ENCODE data around the gene MALL.
"Not testable (repeated sequence)": the region's sequence is repeated elsewhere in the genome, so short reads cannot be mapped to it uniquely, and the experiment has no call there.

The MALL gene

DNA sequence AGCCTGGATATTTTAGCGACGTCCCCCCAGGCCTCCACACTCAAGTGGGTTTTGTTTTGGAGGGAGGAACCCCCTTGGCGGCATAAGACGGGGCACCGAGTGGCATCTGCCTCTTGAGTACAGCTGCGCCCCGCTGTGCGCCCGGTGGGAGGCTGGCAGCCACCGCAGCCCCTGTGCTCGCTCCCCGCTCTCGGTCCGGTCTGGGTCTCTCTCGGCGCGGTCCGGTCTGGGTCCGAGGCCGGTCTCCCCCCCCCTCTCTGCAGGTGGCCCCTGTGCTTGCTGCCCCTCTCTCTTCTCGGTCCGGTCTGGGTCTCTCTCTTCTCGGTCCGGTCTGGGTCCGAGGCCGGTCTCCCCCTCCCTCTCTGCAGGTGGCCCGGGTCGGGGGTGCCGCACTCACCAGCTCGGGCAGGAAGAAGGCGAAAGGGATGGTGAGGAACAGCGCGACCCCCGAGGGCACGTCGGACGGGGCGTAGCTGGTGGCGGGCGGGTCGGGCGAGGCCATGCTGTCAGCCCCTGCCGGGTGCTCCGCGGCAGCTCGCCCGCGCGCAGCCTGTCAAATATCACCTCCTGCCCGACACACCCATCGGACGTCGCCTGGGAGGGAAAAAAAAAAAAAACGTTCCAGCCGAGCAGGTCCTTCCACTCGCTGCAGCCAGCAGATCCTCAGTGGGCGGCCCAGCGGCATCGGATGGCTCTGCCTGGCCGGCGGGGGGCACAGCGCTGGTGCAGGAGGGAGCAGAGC, at the start of gene MALL:
Gene MALL (minus strand): TSS at position 532 of the 742 bp plus-strand sequence. CDS start 30 bp downstream, at position 502.
- FAIRE-seq = no peak

DNA sequence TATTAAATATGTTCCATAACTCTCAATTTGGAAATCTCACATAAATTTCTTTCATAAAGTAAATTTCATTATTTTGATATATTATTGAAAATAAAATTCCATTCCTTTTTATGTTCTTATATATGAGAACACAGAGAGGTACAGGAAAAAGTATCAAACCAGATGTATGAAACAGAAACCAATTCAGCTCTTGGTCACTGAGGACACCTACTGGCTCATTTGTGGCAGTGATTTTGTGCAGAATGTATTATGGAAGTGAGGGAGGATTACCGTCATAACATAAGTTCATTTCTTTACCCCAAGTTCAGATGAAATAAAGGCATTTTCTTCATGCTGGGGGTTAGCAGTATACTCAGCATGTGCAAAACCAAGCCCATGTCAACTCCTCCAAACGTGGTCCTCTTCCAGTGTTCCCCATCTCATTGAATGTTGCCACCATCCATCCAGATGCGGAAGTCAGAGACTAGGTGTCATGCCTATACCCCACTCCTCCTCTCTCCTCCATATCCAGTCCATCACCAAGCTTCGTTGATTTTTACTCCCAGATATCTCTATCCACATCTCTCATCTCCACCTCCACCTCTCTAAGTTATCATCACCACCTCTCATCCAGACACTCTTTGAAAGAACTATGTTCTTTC, 41.7 kb upstream of the MALL start:
- peak; percentile 38 for FAIRE-seq

DNA sequence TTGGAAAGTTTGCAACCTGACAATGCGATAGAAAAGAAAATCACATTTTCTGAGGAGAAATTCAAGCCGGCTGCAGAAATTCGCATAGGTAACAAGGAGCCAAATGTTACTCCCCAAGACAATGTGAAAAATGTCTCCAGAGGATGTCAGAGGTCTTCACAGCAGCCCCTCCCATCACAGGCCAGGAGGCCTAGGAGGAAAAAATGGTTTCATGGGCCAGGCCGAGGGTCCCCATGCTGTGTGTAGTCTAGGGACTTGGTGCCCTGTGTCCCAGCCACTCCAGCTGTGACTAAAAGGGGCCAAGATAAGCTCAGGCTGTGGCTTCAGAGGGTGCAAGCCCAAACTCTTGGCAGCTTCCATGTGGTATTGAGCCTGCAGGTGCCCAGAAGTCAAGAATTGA, 39.2 kb upstream of the MALL start:
- not testable (repeated sequence) for FAIRE-seq

DNA sequence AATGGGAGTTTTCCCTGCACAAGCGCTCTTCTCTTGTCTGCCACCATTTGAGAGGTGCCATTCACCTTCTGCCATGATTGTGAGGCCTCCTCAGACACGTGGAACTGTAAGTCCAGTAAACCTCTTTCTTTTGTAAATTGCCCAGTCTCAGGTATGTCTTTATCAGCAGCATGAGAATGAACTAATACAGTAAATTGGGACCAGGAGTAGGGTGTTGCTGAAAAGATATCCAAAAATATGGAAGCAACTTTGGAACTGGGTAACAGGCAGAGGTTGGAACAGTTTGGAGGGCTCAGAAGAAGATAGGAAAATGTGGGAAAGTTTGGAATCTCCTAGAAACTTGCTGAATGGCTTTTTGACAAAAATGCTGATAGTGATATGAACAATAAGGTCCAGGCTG, 38.6 kb upstream of the MALL start:
- FAIRE-seq = not testable (repeated sequence)

DNA sequence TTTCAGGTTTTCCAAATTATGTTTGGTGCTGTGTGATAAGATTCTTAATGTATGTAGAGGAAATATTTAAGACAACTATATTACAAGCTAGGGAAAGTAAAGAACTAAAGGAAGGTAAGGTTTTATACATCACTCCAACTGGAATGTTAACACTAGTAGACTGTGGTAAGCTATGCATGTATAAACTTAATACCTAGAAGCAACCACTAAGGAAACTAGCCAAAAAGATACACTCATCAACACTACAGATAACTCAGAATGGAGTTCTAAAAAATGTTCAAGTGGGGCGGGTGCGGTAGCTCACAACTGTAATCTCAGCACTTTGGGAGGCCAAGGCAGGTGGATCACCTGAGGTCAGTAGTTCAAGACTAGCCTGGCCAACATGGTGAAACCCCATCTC, 37.8 kb upstream of the MALL start:
- FAIRE-seq = no peak

DNA sequence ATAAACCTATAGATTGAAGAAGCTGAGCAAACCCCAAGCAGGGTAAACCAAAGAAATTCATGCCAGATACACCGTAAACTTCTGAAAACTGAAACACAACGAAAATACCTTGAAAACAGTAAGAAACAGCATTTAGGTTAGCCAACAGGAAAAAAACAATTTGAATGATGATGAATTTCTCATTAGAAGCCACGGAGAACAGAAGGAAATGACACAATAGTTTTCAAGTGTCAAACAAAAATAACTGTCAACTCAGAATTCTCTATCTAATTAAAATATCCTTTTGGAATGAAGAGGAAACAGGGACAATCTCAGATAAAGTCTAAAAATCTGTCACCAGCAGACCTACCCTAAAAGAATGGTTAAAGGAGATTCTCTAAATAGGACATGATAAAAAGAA, 37.3 kb upstream of the MALL start:
- no peak for FAIRE-seq

DNA sequence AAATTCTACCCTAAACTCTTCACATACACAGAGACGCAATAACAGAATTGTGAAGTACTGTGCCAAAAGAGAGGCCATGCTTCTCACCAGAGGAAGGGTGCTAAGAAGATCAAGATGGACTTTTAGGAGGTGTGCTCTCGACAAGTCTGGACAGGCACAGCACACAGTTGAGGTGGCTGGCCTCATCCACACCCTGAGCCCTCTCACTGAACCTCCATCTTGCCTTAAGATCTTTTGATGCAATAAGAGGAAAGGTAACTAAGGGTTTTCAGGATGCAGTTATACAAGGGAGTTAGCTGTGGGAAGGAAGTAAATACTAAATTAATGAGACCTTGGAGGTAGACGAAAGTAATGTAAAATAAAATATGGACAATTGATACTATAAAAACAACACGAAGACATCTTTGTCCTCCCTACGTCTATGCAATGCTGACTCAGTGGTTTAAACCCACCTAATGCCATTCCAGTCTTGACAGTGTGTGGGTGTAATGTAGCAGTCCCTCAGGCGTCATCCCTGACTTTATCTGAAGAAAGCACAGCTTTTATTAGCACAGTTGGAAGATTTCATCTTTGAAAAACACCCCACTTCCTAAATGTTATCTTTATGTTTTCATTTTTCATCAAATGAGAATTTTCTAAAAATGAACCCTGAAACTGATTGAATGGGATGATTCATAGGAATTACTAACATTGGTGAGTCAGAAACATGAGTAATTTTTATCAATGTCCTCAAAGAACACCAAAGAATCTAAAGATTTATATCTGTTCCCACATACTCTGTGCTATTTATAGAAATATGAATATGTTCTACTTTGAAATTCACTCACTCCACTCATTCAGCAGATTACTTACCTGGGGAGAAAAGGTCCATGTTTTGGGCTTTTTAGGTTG, 34.0 kb upstream of the MALL start:
- no peak for FAIRE-seq

DNA sequence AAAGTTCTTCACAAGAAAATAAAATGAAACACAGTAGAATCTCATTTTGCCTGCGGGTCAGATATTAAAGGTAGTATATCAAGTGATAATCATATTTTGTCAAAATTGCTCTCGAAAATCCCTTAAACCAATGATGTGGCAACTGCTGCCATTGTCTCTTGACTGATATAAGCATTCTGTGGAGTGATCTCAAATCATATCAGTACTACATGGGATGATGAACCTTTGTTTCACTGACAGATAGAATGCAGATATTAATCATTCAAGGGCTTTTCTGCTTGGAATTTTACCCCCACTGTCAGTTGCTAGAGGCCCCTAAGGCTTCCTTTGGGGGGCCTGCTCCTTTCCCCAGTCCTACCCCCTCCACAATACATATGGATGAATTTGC, 31.3 kb upstream of the MALL start:
- FAIRE-seq = no peak

DNA sequence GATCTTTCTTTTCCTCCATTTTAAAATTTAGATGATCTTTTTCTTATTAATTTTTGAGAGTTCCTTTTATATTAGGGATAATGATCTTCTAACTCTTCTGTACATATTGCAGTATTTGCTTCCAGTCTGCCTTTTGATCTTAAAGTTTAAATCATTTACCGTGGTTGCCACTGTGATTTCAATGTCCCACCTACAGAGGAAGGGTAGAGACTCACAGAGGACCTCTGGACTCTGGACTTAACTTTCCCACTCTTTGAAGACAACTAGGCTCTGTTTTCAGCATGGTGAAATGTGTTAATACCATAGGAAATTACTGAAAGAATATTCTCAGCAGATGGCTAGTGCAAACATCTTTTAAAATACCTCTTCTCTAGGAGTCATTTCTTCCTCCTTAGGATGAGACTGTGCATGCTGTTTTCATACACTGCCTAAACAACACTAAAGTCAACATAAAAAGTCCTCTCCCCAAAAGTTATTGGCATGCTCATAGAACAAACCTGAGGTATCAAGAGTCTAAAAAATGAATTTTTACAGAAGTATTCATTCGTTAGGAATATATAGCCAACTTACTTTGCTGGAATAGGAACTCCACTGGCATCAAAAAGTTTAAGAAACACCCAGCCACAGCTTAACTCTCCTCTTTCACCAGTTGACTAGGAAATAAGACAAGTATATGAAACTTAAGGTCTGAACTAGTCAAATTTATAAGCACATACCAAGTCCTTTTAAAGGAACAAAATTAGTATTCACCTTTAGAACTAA, 30.7 kb upstream of the MALL start:
- no peak for FAIRE-seq

DNA sequence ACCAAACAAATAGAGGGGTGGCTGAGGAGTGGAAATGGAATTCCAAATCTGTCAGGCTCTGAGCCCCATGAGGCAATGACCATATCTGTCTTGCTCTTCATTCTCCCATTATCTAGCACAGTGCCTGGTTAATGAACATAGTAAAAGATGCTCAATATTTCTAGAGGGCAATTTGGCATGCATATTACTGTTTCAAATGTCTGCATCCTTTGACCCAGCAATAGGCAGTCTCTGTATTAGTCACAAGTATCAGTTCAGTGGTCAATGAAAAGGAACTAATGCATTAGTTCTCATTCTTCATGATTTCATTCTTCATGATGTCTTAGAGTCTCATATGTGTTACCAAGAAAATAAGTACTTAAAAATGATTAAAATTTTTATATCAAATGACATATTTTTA, 28.4 kb upstream of the MALL start:
- no peak for FAIRE-seq

DNA sequence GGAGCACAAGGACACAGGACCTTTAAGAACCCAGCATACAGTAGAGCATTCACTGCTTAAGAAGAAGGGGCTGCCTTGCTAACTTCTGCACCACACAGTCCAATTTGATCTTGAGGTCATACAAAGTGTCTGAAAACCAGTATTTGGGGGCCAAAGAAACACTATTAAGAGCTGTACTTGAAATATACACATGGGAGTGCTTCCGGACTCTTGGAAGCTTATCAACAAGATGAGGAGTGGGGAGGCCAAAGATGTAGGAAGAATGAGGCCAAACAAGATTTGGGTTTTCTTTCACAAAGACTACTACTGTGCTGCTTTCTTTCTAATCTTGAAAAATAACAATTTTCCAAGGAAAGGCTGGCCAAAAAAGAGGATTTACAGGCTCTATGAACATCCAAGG, 24.8 kb upstream of the MALL start:
- FAIRE-seq = no peak

DNA sequence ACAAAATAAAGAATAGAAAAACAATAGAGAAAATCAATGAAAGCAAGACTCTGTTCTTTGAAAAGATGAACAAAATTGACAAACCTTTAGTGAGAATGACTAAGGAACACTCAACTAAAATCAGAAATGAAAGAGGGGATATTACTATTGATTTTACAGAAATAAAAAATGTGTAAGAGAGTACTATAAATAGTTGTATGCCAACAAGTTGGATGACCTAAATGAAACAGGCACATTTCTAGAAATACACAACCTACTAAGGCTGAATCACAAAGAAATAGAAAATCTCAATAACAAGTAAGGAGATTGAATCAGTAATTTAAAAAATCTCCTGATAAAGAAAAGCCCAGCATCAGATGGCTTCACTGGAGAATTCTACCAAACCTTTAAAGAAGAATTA, 18.4 kb upstream of the MALL start:
- no peak for FAIRE-seq

DNA sequence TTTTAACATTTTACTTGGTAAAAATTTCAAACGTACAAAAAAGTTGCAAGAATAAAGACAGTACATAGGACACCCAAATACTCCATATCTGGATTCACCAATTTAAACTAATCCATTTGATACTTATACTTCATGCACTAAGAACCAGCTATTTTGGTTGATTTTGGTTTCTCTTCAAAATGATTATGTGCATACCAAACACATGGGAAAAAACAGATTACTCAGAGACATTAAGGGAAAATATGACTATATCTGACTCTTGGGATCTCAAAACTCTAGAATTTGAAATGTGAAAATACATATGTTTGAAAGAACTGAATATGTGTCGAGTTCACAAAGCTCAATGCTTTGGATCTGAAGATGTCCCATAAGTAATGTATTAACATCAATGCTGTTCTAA, 15.5 kb upstream of the MALL start:
- FAIRE-seq = no peak

DNA sequence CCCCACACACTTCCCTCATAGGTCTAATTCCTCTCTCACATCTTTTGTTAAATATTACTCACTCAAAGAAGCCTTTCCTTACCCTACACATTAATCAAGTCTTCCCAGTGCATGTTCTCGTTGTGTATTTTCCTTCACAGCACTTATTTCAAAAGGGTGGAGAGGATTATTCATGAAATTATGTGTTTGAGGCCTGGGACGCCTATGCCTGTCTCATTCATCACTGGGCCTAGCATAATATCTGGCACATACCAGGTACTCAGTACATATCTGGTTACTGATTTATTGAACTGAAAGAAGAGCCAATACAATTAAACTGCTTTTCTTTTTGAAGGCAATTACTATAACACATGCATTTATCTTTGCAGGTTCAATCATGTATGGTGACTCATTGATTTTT, 15.1 kb upstream of the MALL start:
- no peak for FAIRE-seq

DNA sequence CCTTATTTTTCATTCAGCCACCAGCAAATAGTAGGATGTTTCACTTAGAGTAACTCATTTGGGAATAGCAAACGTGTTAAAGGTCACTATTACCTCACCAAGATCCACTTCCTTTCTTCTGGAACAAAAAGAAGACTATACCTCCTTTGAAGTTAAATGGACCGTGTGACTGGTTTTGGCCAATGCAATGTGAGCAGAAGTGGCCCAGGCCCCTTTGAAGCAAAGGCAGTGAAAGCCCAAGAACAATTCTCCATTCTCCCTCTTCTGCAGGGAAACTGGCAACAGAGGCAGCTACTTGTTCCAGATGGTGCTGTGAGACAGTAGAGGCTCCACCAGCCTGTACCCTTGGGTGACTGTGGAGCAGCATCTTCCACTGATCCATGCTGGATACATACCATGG, 11.3 kb upstream of the MALL start:
- FAIRE-seq = no peak

DNA sequence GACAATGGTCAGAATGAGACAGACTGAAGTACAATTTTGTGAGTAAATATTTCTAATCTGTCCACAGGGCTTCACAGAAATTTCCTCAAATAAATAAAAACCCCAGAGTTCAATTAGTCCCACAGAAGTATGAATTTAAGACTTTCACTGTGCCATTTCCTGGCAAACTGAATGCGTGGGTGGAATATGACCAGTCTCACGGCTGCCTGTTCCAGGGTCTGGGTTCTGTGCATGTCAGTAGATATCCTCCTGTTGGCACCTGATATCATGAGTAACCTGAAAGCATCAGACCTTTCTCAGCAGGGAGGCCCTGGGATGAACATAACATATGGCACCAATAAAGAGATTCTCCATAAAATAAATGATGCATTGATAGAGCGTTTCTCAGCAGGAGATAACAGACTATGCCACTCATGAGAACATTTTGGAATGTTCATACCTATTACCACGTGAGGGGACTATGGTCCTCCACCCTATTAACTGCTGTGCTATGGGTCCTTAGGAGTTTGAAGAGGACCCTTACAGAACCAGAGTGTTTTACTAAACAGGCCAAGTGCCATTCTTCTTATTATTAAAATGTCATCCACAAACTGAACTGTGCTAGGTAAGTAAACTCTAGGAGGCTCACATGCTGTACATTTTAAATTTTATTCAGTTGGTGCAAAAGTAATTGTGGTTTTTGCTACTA, 10.6 kb upstream of the MALL start:
- no peak for FAIRE-seq

DNA sequence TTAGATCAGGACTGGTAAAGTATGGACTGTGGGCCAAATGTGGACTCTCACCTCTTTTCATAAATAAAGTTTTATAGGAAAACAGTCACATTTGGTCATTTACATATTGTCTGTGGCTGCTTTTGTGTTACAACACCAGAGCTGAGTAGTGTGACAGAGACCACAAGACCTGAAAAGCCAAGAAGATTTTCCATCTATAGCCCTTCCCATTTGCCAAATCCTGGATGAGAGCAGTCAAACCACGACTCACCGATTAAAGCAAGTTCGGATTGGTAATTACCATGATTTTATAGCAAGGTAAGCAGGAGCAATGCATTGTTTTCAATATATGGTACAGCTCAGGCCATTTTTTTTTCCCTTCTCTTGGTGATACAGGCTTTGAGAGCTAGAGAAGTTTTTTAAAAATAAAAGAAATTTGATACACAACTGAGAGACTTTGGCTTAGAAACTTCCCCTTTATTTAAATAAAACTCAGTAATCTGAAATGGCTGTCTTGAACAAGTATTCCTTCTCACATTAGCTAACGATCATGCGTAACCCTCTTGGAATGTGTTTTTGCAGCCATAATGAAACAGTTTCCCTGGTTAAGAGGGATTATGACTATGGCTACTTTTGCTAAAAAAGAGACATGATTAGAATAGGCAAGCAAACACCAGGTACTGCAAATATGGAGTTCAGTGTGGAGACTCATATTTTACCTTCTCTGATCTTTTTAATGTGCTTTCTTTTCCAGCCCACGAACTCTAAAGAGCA, 9.5 kb upstream of the MALL start:
- FAIRE-seq = no peak

DNA sequence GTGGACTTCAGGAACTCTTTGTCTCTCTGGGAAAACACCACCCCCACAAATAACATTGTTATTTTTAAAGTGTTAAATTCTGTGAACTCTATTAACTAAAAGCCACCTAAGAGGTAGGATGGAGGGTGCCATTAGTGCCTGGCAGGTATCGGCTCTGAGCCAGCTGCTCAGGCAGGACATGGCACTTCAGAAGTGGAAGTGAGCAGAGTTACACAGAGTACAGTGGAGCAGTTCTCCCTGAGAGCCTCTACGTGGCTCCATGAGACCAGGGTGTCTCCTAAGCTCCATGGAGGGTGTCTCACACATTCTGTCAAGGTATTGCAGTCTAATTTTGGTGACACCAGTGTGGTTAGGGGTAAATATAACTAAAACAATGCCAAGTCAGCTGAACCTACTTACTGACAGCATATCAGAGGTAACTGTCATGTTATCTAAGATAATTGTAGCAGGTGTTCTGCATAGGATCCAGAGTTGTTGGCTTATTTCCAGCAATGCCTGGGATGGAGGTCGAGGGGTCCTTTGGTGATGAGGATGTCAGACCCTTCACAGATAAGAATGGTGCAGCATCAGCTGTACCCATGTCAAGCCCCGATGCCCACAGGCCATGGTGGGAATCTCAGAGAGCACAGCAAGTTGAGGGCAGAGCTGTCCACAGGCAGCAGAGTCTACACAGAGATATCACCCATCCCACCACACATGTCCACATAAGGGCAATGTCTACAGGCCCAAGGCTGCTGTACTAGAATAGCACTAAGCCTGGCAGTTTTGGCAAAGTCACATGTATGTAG, 8.6 kb upstream of the MALL start:
- FAIRE-seq = no peak

DNA sequence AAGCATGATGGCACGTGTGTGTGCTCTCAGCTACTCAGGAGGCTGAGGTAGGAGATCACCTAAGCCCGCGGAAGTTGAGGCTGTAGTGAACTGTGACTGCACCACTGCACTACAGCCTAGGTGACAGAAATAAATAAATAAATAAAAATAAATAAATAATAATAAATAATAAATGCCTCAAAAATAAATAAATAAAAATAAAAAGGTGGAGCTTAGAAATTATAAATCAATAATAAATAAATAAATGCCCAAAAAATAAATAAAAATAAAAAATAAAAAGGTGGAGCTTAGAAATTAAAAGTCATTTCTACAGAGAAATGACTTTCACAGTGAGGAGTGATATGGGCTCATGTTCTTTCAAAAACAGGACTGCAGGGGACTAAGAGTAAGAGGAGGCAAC, 6.0 kb upstream of the MALL start:
- no peak for FAIRE-seq

DNA sequence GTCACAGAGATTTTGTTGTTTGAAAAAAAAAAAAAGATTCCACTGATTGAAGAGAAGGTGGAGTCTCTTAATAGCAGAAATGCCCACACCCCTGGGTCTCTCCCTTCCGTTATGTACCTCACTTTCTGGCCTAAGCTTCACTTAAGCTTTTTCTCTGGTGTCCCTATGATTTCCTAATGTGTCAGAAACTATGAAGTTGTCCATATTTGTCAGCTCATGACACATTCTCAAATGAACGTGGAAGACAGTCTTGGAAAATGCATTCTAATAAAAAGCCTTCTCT, 5.4 kb upstream of the MALL start:
- no peak for FAIRE-seq
